Erythroblast (primary cell): ENCODE measurements around the gene CNTROB.

Experiments
- GATA1 ChIP-seq: IDR thresholded peaks from 2 replicates; pipeline ENCODE4 v1.6.1; 2011; ENCODE audit warnings: low read depth, mild to moderate bottlenecking, control low read depth, low read length, moderate library complexity
- POLR2A ChIP-seq: IDR thresholded peaks from 2 replicates; pipeline ENCODE4 v1.6.1; 2011; ENCODE audit warnings: mild to moderate bottlenecking, low read length

DNA sequence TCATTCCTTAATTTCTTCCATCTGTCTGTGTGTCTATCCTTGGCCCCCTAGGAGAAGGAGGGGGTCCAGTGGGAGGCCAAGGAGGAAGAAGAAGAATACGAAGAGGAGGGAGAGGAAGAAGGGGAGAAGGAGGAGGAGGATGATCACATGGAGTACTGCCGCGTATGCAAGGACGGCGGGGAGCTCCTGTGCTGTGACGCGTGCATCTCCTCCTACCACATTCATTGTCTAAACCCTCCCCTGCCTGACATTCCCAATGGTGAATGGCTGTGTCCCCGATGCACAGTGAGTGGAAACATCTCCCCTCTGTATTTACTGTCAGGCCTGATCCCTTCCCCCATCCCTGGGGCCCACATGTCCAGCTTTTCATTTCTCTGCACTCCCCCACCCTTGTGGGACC lies 37.1 kb upstream of the CNTROB start:
- no peak for TF ChIP-seq POLR2A
- no peak for TF ChIP-seq GATA1
